TTC549 (cell line): ENCODE measurements around the gene SETD6.
"Not testable (repeated sequence)": the region's sequence is repeated elsewhere in the genome, so short reads cannot be mapped to it uniquely, and the experiment has no call there.

Experiments used
- FAIRE-seq: peaks from 2 replicates; lab custom pipeline; 2012; peaks lifted over from hg19 to GRCh38; lab: Jason Lieb, UNC

SETD6 gene

GRCh38 chr16:58515125-58515870 is at the start of gene SETD6:
SETD6 (plus strand) TSS chr16:58515517; CDS start chr16:58515538, 21 bp downstream.
- FAIRE-seq, result no peak

- no peak for FAIRE-seq
Observed at GRCh38 chr16:58465817-58466216, 49.5 kb upstream of the SETD6 start.

GRCh38 chr16:58466396-58466795 is 48.9 kb upstream of the SETD6 start:
- FAIRE-seq, result no peak

DNA sequence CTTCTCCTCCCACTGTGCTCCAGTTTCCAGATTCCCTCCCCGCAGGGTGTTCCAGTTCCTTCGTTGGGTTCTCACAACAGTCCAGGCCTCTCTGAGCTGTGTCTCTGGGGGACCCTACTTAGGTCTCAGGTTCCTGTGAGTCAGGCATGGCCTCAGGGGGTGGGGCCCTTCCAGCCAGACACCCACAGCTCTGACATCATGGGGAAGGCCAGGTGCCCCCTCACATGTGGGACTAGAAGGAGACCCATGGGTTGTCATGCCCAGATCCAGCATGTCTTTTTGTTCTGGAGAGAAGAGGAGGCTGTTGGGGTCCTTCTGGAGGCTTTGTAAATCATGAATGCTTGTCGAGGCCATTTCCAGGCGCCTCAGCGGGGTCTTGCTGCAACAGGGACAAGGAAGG is 47.4 kb upstream of the SETD6 start:
- FAIRE-seq, result no peak

DNA sequence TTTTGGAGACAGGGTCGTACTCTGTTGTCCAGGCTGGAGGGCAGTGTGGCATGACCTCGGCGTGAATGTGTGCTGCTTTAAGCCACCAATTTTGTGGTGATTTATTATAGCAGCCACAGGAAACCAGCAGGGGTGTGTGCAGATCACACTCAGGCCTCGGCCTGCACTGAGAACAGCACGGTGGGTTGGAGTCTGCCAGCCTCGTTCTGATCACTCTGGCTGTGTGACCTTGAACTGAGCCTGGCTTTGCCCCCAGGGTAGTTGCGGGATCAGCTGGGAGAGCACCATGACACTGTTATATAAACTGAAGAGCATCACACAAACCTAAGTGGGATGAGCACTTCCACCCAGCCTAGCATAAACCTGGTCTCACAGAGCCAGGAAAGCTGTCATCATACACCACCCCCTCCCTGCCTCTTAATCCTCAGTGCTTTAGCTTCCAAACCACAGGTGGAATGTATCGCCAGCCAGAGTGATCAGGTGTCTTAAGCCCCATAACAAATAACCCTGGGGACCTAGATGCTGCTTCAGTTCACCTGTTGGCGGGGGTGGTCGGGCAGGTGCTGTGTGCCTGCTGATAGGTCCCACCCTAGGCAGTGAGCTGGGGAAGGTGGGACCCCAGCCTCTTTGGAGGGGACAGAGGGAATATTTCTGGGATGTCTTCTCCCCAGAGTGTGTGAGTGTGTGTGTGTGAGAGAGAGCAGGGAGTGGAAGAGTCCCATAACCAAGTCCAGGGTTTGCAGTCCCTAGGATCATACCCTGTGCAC is 43.9 kb upstream of the SETD6 start:
- FAIRE-seq, result no peak

GRCh38 chr16:58472266-58472665 is 43.1 kb upstream of the SETD6 start:
- no peak for FAIRE-seq

- no peak for FAIRE-seq
Observed at GRCh38 chr16:58472827-58473226, 42.5 kb upstream of the SETD6 start.

GRCh38 chr16:58474296-58474695 is 41.0 kb upstream of the SETD6 start:
- FAIRE-seq, result no peak

- no peak for FAIRE-seq
Observed at GRCh38 chr16:58475091-58475619, 40.2 kb upstream of the SETD6 start.

GRCh38 chr16:58476791-58477190 is 38.5 kb upstream of the SETD6 start:
- FAIRE-seq, result no peak

DNA sequence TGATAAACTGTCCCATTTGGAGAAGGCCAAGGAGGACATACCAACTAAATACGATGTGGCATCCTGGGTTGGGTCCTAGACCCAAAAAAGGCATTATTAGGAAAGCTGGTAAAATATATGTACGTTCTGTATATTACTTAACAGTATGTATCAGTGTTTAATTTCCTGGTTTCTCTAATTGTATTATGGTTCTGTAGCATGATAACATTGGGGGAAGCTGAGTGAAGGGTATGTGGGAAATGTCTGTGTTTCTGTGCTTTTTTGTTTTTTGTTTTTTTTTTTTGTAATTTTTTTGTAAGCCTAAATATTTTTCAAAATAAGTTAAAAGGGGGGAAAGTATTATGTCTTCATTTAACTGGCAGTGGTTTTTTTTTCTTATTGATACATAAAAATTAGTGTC is 36.9 kb upstream of the SETD6 start:
- FAIRE-seq, result no peak

DNA sequence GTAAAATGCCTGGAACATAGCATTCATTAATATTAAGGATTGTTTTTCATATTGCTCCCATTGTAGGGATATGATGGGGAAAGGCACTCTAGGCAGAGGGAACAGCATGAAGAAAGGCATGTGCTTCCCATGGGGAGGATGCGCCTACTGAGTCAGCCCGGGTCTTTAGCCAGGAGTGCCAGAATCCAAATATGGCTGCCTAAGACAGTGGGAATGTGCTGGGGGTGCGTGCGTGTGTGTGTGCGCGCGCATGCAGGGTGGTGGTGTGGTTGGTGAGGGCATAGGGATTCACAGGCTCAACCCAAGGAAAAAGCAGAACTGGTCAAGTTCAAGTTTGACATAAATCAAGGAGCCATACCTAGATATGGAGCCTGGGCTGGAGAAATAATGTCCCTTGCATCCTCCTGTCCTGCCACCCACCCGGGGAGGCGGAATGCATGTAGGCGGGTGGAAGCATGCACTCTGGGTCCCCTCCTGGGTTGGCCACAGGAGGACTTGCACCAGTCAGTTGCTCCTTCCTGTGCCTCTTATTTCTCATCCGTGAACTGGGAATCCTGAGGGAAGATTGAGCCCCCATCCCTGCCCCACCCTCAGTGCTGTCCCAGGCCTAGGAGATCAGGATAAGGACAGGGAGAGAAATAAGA is 34.0 kb upstream of the SETD6 start:
- no peak for FAIRE-seq

- no peak for FAIRE-seq
Observed at GRCh38 chr16:58481931-58482330, 33.4 kb upstream of the SETD6 start.

DNA sequence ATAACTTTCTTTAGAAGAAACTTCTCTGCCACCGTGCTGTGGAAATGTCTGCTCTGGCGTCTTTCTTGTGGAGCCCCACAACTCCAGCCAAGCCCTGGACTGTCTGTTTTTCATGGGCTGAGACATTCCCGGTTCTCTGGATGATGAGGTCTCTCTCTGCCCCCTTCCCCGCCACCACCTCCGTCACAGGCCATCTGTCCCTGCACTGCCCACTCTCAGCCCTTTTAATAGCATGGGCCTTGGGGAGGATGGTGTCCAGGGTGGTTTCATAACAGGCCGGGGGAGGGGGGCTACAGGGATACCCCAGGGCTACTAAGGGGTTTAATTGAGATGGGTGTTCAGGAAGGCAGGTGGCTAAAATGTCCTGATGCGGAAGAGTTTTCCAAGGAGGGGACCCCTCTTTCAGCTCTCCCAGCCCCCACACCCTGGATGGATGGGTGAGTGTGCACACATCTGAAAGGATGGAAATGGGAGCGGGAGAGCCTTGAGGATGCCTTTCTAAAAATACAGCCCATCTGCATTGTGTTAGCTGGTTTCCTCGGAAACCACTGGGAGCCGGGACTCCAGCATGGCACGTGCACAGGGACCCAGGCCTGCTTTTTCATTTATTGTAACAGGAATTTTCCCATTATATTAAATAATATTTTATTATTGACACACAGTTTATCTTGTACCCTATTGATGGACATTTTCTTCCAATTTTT is 30.0 kb upstream of the SETD6 start:
- no peak for FAIRE-seq

DNA sequence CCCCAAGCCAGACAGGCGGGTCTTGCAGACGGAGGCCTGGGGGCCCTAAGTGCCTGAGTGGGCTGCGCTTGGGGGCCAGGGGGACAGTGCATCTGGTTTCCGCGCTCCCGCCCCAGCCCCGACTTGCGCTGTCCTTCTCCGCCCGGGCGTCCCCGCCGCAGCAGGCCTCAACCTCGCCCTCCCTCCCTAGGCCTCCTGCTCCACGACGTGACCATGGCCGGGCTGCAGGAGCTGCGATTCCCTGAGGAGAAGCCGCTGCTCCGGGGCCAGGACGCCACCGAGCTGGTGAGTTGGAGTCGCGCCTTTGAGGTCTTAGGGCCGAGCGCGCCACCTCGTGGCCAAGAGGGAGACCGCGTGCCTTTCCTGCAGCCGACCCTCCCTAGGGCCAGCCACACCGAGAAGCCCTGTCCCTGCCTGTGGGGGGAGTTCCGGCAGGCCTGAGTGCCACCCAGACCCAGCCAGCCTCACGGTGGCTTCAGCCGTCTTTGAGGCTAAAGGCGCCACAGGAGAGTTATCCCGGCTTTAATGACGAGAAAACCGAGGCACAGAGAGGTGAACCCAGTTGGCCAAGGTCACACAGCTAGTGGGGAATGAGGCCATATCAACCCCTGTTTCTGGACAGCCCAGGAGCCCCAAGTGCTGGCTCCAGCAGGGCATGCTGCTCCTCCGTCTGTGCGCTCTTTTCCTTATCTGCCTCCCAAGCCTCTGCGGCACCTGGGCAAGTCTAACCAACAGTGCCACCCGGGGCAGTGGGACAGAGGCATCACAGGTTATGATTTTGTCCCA is 27.6 kb upstream of the SETD6 start:
- no peak for FAIRE-seq

DNA sequence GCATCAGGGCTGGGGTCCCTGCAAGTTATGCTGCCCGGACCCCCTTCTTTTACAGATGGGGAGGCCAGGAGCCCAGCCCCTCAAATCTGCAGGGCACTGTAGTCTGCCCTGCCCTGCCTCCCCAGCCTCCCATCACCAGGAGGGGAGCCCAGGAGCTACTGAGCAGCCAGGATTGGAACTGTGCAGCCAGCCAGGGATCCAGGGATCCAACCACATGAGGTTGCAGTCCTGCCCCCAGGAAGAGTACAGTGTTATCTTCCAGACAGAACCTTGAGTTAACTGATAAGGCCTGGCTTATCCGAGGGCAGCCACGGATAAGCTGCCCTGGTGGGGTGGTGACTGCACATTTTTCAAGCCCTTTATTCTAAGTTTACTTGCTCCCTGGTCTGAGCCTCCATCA is 26.8 kb upstream of the SETD6 start:
- no peak for FAIRE-seq

- FAIRE-seq, result no peak
Observed at GRCh38 chr16:58490065-58490464, 25.3 kb upstream of the SETD6 start.

- not testable (repeated sequence) for FAIRE-seq
Observed at GRCh38 chr16:58490539-58490938, 24.8 kb upstream of the SETD6 start.

DNA sequence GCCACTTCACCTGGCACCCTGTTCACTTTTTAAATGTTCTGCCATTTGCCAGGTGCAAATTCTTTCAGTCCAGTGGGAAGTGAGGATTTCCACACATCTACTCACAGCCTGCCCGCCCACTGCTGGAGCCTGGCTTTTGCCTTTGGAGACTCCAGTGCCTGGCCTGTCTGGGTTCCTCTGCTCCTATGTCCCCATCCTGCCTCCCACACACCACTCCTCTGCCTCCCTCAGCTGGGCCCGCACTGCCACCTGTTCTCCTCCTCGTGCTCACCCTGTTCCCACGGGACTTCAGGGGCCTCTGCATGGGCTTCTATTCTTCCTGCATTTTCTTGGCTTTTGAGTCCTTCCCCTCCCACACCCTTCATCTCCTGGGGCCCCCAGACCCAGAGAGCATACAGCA is 23.3 kb upstream of the SETD6 start:
- no peak for FAIRE-seq

- FAIRE-seq, result no peak
Observed at GRCh38 chr16:58492735-58493134, 22.6 kb upstream of the SETD6 start.

GRCh38 chr16:58493756-58494431 is 21.4 kb upstream of the SETD6 start:
- no peak for FAIRE-seq
